Stimulated activated CD8-positive, alpha-beta memory T cell treated with anti-CD3 and anti-CD28 coated beads, Interleukin-4, amount 100 ng/mL, for 1 hour (primary cell): ENCODE measurements around the gene MAGI1.

Experiments used
- DNase-seq, 2 donors: peaks; one replicate each; pipeline ENCODE4 v3.0.0-alpha.2; 2020; ENCODE audit warnings: low read depth in 2 of 2, low spot score in 1 of 2

The MAGI1 gene

DNA sequence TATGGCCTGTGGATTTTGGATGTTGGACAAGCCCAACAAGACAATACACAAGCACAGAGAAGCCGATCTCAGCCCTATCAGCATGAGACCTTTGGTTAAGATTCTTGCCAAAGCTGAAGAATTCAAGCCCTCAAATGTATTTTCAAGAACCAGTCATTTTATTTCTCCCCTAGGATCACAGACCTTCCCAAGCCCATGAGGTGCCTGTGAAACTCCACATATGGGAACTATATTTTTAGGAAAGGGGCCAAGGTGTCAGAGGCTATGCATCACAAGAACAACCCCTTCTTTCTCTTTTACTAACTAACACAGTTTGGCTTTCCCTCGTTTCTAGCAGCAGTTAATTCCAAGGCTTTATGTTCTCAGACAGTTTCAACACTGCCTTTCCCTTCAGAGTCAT, 364.5 kb downstream of the MAGI1 start:
- DNase-seq = no peak

DNA sequence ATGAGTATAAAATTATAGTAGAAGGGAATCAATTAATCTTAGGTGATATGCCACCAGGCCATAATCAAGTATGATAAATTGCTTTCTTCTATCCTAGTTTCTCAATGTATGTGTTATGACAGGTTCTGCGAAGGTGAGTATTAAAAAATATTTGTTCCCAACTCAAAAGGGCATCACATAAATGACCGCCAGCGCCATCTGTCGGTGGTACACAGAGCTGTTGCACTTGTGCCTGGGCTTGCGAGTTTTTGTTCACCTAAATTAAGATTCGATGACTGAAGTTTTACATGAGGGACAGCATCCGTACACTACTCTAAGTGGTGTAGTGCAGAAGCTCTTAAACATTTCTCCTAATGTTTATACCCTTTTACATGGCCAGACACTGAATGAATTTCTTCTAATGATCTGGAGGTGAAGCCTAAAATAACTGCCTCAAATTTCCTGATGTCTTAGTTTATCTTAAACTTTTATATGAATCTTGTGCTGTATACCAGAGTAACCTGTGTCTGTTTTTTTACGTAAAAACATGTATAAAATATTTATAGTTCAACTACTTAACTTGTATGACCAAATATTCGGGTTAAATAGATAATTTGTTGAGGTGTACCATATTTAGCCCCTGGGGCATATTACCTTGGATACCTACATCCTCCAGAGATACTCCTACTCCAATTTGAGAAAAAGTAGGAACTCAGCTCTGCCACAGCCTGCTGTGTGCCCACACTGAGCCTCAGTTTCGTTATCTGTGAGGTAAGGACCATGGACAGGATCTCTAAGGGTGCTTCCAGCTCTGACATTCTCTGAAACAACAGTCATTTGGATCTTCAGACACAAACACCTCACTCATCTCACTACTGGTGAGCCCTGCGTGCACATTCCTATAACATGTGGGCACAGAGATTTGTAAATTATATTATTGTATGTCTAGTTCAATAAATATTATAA, 365.6 kb downstream of the MAGI1 start:
- no peak for DNase-seq

DNA sequence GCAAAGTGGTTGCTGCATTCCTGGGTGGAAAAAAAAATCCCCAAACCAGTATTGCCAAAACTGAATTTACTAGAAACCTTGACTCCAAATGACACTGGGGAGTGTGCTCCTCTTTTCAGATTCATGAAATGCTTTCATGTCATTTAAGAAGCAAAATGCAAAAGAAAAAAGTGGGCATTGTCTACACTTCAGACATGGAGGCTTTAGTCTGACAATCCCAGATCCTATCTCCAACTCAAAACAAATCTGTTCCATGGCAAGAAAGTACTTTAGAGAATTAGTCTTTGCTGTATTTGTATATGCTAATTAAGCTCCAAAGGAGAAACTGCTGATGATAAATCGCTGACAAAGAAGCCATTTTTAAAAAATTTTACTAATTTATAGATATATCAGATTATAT, 366.7 kb downstream of the MAGI1 start:
- no peak for DNase-seq

DNA sequence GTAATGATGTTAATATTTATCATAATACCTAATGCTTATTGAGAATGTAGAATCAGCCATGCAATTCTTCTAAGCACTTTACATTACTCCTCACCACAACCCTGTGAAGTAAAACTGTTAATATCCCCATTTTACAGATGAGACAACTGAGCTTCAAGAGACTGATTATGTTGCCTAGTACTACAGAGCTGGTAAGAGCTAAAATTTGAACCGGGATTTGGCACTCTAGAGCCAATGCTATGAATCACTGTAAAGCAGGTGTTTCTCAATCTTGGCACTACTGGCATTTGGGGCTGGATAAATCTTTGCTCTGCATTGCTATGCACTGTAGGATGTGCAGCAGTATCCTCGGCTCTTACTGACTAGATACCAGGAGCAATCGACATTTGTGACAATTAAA, 367.7 kb downstream of the MAGI1 start:
- DNase-seq = no peak

DNA sequence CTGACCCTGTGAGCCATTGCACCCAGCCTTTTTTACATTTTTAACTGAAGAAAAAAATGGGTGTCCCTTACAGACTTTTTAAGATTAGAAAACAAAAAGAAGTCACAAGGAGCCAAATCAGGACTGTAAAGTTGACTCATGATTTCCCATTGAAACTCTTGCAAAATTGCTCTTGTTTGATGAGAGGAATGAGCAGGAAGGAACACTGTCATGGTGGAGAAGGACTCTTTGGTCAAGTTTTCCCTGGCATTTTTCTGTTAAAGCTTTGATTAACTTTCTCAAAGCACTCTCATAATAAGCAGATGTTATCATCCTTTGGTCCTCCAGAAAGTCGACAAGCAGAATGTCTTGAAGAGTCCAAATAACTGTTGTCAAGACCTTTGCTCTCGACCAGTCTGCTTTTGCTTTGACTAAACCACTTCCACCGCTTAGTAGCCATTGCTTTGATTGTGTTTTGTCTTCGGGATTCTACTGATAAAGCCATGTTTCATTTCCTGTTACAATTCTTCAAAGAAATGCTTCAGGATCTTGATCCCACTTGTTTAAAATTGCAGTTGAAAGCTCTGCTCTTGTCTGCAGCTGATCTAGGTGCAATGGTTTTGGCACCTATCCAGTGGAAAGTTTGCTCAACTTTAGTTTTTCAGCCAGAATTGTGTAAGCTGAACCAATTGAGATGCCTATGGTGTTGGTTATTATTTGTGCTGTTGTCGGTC, 369.4 kb downstream of the MAGI1 start:
- no peak for DNase-seq

DNA sequence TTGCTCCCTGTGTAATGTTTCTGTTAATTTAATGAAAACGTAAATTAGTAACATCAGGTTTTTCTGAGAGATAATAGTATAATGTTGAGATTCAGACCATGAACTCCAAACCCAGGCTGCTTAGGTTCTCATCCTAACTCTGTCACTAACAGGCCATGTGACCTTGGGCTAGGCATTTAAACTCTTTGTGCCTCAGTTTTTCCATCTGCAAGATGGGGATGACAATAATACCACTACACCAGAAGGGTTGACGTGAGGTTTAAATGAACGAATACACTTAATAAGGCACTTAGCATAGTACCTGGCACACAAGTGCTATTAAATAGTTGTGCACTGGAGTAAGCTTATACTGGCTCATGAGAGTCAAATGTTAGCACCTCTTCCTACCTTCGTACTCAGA, 370.8 kb downstream of the MAGI1 start:
- no peak for DNase-seq

DNA sequence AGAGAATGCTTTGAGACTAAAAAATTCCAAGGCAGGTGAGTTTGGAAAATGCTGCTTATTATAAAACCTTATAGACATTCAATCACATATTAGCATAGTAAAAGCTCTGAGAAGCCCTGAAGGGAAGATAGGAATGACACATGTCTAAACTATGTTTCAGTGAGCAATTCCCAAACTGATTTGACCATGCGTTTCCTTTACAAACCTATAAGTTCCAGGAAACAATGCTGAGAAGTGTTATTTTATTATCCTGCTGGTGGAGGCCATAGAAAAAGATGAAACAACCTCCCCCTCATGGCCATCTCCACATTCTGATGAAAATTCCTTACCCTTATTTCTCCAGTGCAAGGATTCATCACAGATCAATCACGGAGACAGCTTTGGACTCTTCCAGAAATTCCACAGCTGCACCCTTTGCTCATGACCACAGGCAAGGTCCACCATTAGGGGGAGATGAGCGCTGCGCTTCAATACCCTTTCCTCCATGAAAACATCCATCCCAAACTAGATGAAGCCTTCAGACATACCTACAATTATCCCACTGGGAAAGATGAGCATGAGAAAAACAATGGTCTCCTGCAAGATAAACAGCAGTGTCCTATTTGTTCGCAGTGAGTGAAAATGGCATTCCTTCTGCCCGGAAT, 372.1 kb downstream of the MAGI1 start:
- DNase-seq = no peak

DNA sequence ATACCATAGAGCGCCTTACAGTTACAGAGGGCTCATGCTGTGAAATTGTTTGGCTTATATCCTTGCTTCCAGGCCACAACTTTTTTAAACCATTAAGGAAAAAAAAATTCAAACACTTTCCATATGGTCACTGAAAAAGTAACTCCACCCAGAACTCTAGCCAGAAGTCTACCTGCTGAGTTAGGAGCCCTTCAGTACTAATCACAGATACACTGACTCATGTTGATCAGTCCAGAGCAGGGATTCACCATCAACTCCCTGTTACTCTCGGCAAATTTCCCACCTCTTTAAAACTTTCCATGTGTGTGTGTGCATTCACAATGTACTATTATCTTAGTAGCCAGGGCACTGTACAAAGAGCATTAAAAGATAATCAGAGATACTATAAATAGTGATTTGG, 372.8 kb downstream of the MAGI1 start:
- no peak for DNase-seq

DNA sequence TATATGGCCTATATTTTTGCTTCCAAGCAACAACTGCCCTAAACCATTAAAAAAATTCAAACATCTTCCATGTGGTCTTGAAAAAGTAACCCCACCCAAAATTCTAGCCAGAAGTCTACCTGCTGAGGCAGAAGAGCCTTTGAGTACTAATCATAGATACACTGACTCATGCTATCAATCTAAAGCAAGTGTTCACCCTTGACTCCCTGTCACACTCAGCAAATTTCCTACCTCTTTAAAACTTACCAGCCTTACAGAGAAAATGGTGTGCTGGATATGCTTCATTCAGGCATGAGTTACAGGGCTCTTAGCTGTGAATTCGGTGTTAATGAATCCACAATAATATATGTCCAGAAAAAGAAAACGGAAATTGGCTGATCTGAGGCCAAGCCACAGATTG, 373.8 kb downstream of the MAGI1 start:
- no peak for DNase-seq

DNA sequence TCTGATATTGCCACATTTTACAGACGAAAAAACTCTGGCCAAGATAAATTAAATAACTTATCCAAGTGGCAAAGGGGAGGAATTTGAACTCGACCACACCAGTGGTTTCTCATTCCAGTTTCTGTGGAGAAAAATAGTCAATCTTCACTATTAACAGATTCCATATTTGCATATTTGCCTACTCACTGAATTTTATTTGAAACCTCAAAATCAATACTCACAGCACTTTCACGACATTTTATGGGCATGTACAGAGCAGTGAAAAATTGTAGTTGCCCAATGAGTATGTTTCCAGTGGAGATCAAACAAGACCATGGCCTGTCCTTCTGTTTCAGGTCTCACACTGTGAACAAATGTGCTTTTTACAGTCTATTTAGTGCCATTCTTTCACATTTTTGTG, 374.3 kb downstream of the MAGI1 start:
- DNase-seq = no peak

DNA sequence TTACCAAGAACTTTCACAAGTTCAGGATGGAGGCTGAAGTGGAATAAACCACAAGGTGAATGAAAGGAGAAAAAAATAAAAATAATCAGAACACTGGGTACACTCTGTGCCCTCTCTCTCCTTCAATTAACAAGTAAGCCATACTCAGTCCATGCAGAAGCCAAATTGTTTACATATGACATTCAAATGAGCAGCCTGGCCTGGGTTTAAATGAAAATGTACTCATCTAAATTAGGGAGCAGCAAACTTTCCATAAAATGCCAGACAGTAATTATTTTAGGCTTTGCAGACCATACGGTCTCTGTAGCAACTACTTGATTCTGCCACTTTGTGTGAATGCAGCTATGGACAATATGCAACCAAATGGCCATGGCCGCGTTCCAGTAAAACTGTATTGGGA, 376.6 kb downstream of the MAGI1 start:
- no peak for DNase-seq

DNA sequence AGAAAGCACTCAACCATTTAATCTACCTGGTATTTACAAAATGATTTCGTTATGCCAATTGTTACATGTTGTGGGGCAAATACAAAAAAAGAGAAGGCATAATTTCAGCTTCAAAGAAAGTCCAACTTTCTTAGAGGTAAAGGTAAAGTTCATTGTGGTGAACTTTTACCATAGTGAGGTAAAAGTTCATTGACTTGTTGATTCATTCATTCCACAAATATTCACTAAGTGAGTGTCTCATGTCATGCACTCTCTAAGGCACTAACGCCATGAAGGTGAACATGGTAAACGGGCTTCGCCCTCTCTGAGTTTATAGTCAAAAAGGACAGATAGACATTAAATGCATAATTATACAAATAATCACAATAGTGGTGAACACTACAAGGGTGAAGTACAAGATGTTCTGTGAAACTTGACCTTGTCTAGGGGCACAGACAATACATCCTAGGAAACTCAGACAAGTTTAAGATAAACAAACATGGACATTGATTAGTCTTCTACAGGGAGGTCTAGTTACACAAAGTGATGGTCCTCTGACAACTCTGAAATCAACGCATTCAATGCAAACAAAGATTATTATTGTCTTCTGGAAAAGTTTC, 378.6 kb downstream of the MAGI1 start:
- no peak for DNase-seq

DNA sequence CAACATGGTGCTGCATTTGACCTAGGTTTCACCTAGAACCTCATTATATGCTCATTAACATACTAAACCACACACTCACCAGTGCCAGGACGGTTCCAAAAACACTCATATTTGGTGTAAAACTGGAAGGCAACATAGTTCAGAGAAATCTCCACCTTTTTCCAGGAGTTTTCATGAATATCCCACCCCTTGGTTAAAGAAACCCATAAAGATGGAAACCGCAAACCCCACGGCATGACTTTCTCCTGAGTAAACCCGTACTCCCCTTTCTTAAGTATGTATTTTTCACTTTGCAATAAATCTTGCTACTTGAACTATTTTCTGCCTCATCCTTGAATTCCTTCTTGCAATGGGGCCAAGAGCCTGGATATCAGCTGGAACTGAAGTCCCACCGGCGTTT, 379.3 kb downstream of the MAGI1 start:
- DNase-seq = no peak

DNA sequence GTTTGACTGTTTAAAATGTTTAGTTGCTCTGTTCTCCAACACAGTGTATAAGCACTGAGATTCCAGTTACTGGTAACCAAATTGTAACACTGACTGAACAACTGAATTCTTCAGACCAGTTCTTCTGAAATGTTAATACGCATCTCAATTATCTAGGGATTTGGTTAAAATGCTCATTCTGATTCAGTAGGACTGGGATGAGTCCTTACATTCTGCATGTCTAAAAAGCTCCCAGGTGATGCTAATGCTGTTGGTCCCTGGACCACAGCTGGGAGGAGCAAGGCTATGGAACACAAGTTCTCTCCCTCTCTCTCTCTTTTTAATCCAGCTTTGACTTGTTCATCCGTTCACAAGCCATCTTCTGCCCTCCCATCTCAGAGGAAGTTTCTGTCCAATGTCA, 380.3 kb downstream of the MAGI1 start:
- no peak for DNase-seq

DNA sequence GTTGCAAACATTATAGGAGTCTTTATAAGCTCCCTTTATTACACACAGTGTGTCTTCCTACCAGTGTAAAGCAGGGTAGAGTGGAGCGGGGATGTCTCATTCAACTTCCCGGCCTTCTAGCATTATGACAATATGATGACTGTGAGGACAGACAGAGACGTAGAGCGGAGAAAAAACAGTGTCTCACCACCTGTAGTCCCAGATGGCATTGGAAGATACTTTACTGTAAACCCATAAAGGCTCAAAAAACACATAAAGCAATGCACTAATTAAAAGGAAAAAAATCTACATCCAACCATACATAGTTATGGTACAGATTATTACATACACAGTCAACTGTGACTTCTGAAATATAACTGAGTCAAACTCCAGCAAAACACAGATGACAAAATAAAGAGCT, 383.7 kb downstream of the MAGI1 start:
- DNase-seq = no peak

DNA sequence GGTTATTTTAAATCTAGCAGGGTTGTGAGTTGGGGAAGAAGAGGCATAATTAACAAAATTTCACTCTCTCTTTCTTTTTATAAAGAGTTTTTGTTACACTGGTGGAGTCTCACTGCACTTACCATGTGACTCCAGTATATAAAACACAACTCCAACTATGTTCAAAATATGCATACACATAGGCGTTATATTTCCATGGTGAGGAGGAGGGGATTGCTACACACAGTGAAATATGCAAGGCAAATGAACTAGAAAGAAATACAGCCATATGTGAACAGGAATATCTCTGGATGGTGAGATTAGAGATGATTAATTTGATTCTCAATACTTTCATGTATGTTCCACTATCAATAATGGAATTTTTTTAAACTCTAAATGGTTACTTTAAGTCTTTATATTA, 385.0 kb downstream of the MAGI1 start:
- DNase-seq = no peak

DNA sequence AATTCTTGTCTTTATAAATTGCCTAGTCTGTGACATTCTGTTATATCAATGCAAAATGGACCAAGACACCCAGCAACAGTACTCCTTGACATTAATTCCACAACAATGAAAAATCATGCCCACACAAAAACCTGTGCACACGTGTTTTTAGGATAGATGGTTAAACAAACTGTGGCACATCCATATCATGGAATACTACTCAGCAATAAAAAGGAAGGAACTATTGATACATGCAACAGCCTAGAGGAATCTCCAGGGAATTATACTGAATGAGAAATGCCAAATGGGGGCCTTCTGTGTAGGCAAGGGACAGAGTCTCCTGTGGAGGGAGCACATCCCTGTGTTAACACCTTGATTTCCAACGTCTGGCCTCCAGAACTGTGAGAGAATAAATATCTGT, 388.5 kb downstream of the MAGI1 start:
- DNase-seq = no peak

DNA sequence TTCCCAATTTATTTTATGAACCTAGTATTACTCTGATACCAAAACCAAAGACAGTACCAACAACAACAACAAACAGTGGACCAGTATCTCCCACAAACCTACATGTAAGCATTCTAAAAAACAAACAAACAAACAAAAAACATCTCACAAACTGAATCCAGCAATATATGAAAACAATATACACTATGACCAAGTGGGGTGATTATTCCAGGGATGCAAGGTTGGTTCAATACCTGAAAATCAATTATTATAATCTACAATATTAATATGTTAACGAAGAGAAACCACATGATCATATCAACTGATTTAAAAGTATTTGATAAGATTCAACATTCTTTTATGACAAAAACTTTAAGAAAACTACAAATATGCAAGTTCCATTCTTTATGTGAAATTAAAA, 391.3 kb downstream of the MAGI1 start:
- DNase-seq = no peak

DNA sequence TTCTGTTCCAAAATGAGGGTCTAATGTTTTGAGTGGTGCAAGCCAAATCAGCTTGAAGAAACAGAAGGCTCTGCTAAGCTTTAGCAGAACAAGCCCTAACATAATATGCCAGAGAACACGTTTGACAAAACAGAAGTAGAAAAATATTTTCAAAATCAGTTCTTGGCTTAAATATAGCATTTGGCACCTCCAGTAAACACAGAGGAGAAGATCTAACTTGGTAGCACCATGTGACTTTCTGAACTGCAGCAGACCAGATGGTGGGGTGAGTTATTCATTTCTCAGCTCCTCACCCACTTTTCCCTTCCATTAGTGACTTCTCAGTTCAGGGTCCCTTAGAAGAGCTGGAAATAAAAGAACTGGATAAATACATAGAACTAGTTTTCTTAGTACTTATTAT, 395.8 kb downstream of the MAGI1 start:
- DNase-seq = no peak

DNA sequence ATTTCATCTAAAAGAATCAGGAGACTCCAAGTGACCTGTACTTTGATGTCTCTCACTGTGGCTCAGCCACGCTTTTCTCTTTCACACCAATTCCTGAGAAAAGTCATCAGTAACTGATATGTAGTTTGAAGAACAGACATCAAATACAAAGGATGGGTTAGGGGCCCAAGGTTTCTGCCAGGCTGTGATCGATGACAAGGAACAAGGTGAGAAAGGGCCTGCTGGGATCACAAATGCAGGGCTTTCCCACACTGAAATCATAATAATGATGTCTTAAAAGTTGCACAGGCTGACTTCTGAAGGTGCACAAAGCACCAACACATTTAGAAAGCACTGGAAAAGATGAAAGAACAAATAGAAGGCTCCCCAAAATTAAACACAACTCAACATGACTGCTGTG, 396.9 kb downstream of the MAGI1 start:
- no peak for DNase-seq

DNA sequence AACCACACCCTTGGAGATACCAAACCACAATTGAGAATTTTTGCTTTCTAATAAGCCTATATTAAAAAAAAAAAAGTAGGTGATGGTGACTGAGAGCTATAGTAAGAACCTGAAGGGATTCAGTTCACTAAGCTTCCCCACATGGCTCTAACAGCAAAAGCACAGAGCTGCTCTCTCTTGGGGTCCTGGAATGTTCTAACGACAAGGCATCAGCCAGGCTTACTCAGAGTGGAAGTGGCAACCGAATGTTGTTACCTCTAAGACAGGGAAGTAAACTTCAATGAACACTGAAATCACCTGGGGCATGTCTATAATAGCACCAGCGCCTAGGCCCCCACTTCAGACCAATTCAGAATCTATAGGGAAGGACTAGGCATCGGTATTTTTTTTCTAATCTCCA, 397.7 kb downstream of the MAGI1 start:
- DNase-seq = no peak

DNA sequence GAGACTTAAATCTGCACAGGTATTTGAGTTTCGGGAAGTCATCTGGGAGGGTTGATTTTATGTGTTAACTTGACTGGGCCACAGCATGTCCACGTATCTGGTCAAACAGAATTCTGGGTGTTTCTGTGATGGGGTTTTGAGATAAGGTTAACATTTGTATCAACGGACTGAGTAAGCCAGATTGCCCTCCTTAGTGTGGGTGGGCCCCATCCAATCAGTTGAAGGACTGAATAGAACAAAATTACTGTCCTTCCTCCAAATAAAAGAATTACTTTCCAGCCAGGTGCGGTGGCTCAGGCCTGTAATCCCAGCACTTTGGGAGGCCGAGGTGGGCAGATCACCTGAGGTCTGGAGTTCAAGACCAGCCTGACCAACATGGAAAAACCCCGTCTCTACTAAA, 399.3 kb downstream of the MAGI1 start:
- no peak for DNase-seq
